K562 (cell line): ENCODE data around the gene RIMOC1. TPM values are rescaled to one million over a fixed set of nuclear protein-coding genes. Genes with fewer than 3 reads are reported as not detected.
A peak's percentile ranks its signal among the peaks of the same experiment; 100 is the strongest.

ENCODE experiments used
- ARID1B ChIP-seq: fragments of 450-650 bp; IDR thresholded peaks from 2 replicates; pipeline ENCODE4 v1.6.1; 2016; ENCODE audit warnings: antibody characterized with exemption, mild to moderate bottlenecking, inconsistent platforms
- BHLHE40 ChIP-seq: IDR thresholded peaks from 2 replicates; pipeline ENCODE4 v1.6.1; 2011; ENCODE audit warnings: low read length, improper control_type of control experiment
- CGGBP1 ChIP-seq: fragments of 250-450 bp; sonication (Bioruptor Pico); IDR thresholded peaks from 2 replicates; pipeline ENCODE4 v1.9.0; 2021; ENCODE audit warnings: mild to moderate bottlenecking
- ETV5 ChIP-seq: sonication (generic); formaldehyde crosslinking; IDR thresholded peaks from 2 replicates; pipeline ENCODE4 v1.4.0; 2020; ENCODE audit warnings: low read depth, mild to moderate bottlenecking, missing genetic modification reagents
- HDGF ChIP-seq: fragments of 450-650 bp; IDR thresholded peaks from 2 replicates; pipeline ENCODE4 v1.6.1; 2016
- ILK ChIP-seq: fragments of 450-650 bp; IDR thresholded peaks from 2 replicates; pipeline ENCODE4 v1.6.1; 2016; ENCODE audit warnings: missing genetic modification characterization, low read depth, mild to moderate bottlenecking, missing compliant biosample characterization, moderate library complexity, borderline replicate concordance
- NFATC3 ChIP-seq: fragments of 450-650 bp; IDR thresholded peaks from 2 replicates; pipeline ENCODE4 v1.6.1; 2017; ENCODE audit warnings: mild to moderate bottlenecking
- POLR2A ChIP-seq: fragments of 450-650 bp; conservative IDR thresholded peaks from 2 replicates; pipeline ENCODE4 v1.6.1; 2016
- RBM14 ChIP-seq: fragments of 200-400 bp; formaldehyde crosslinking; IDR thresholded peaks from 2 replicates; pipeline ENCODE4 v1.6.1; 2018; ENCODE audit warnings: low read depth, mild to moderate bottlenecking, low read length, moderate library complexity, borderline replicate concordance; ENCODE audit not compliant: insufficient read depth
- SMAD3 ChIP-seq: fragments of 450-650 bp; formaldehyde crosslinking; conservative IDR thresholded peaks from 2 replicates; pipeline ENCODE4 v1.4.0; 2020; ENCODE audit warnings: mild to moderate bottlenecking
- TRIM24 ChIP-seq, 2 experiments: fragments of 450-650 bp; IDR thresholded peaks; 2 replicates each; pipeline ENCODE4 v1.6.1; 2016
- UBTF ChIP-seq, 2 experiments: IDR thresholded peaks; 2 replicates each; pipeline ENCODE4 v1.6.1; 2012; ENCODE audit warnings: improper control_type of control experiment in 2 of 2, low read depth in 2 of 2, low read length in 2 of 2, borderline replicate concordance in 1 of 2
- ZBTB9 ChIP-seq: fragments of 450-650 bp; formaldehyde crosslinking; IDR thresholded peaks from 2 replicates; pipeline ENCODE4 v1.4.0; 2020; ENCODE audit warnings: mild to moderate bottlenecking, moderate library complexity
- ZC3H8 ChIP-seq: fragments of 450-650 bp; IDR thresholded peaks from 2 replicates; pipeline ENCODE4 v1.6.1; 2017
- ZKSCAN1 ChIP-seq: fragments of 150-350 bp; IDR thresholded peaks from 2 replicates; pipeline ENCODE4 v1.6.1; 2016; ENCODE audit warnings: low read depth, low read length
- ZNF146 ChIP-seq: IDR thresholded peaks from one replicate; pipeline ENCODE4 v1.6.1; 2018; ENCODE audit warnings: missing compliant biosample characterization; ENCODE audit not compliant: unreplicated experiment
- ZNF24 ChIP-seq: fragments of 450-650 bp; IDR thresholded peaks from 2 replicates; pipeline ENCODE4 v1.6.1; 2016
- polyA plus RNA-seq, 8 experiments: library from polyadenylated mRNA; depleted of rRNA in 4 of 8; stranded (reverse) in 5 of 8; unstranded in 3 of 8; fragments of >200 nt; fragmentation: Nextera tagmentation in 2 of 8; fragmentation: Illumina TruSeq in 1 of 8; extraction: Ambion mirVana in 2 of 8; extraction: Trizol in 1 of 8; gene quantifications; 2 replicates each; pipeline versions ENCODE4 v1.2.1 to v1.2.3, GENCODE V29; 2011 to 2014; ENCODE audit warnings: inconsistent platforms in 1 of 8, missing spikeins in 1 of 8
- total RNA-seq, 7 experiments: library from RNA; depleted of rRNA in 6 of 7; stranded (reverse); fragments of >200 nt in 6 of 7; fragmentation: Illumina TruSeq in 2 of 7; extraction: Trizol in 2 of 7; gene quantifications; 2 replicates each; pipeline versions ENCODE4 v1.2.1 to v1.2.3, GENCODE V29; 2011 to 2021; ENCODE audit warnings: low replicate concordance in 1 of 7
- TF ChIP-seq, protein P1 (sequence below): fragments of 450-650 bp; IDR thresholded peaks from 2 replicates; pipeline ENCODE4 v1.6.1; 2016; ENCODE audit warnings: borderline replicate concordance
- TF ChIP-seq, protein P2 (sequence below): IDR thresholded peaks from 2 replicates; pipeline ENCODE4 v1.6.1; 2011; ENCODE audit warnings: borderline replicate concordance, low read depth, mild to moderate bottlenecking, moderate library complexity, low read length; ENCODE audit not compliant: insufficient read depth, poor library complexity, severe bottlenecking

RIMOC1 gene
- total and polyA plus RNA-seq, 9 of the 15 experiments (the other 6 are each of a cell fraction or from before 2014, with no cell fraction given) = 11.6 to 63.1 (median 30.8) TPM

GRCh38 chr5:41924872-41925554 is 20.9 kb downstream of the RIMOC1 start, which contains the start of gene FBXO4 (continued):
- TF ChIP-seq, protein P1, sequence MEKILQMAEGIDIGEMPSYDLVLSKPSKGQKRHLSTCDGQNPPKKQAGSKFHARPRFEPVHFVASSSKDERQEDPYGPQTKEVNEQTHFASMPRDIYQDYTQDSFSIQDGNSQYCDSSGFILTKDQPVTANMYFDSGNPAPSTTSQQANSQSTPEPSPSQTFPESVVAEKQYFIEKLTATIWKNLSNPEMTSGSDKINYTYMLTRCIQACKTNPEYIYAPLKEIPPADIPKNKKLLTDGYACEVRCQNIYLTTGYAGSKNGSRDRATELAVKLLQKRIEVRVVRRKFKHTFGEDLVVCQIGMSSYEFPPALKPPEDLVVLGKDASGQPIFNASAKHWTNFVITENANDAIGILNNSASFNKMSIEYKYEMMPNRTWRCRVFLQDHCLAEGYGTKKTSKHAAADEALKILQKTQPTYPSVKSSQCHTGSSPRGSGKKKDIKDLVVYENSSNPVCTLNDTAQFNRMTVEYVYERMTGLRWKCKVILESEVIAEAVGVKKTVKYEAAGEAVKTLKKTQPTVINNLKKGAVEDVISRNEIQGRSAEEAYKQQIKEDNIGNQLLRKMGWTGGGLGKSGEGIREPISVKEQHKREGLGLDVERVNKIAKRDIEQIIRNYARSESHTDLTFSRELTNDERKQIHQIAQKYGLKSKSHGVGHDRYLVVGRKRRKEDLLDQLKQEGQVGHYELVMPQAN = no peak
- TF ChIP-seq POLR2A (peak; percentile 94), UBTF (IDR thresholded peaks at IDR 0.05; ENCODE audit: borderline replicate concordance in 1 of 2, low read depth in 2 of 2, low read length in 2 of 2) (peak; percentile 78 to 95; a peak in 3 of 4 replicates), SMAD3 (CRISPR knock-in tag) (peak; percentile 79), BHLHE40 (peak; percentile 13), NFATC3 (no peak), ZC3H8 (no peak), RBM14 (peak; percentile 97; the same call in 1 of the 2 replicates), ETV5 (CRISPR knock-in tag) (peak; percentile 69), ZNF146 (CRISPR knock-in tag) (no peak), ZNF24 (peak; percentile 56), ARID1B (peak; percentile 56), TRIM24 (IDR thresholded peaks at IDR 0.05) (peak in 1 of 2 experiments; percentile 57; a peak in 2 of 4 replicates), HDGF (0 out of 2 replicates have a peak, but pooled peaks have one; percentile 84), ZKSCAN1 (peak; percentile 86), ILK (tag) (no peak), ZBTB9 (CRISPR knock-in tag) (peak; percentile 82), CGGBP1 (peak; percentile 76)
- TF ChIP-seq, protein P2, sequence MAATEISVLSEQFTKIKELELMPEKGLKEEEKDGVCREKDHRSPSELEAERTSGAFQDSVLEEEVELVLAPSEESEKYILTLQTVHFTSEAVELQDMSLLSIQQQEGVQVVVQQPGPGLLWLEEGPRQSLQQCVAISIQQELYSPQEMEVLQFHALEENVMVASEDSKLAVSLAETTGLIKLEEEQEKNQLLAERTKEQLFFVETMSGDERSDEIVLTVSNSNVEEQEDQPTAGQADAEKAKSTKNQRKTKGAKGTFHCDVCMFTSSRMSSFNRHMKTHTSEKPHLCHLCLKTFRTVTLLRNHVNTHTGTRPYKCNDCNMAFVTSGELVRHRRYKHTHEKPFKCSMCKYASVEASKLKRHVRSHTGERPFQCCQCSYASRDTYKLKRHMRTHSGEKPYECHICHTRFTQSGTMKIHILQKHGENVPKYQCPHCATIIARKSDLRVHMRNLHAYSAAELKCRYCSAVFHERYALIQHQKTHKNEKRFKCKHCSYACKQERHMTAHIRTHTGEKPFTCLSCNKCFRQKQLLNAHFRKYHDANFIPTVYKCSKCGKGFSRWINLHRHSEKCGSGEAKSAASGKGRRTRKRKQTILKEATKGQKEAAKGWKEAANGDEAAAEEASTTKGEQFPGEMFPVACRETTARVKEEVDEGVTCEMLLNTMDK = peak; percentile 99
